GM12874 (cell line): ENCODE results near the gene THSD7A.

Experiments
- TF ChIP-seq, protein P1 (sequence below): IDR thresholded peaks from 2 replicates; pipeline ENCODE4 v1.5.1; 2011; ENCODE audit warnings: low read depth, mild to moderate bottlenecking, control low read depth, low read length, moderate library complexity; ENCODE audit not compliant: insufficient read depth

The THSD7A gene

DNA sequence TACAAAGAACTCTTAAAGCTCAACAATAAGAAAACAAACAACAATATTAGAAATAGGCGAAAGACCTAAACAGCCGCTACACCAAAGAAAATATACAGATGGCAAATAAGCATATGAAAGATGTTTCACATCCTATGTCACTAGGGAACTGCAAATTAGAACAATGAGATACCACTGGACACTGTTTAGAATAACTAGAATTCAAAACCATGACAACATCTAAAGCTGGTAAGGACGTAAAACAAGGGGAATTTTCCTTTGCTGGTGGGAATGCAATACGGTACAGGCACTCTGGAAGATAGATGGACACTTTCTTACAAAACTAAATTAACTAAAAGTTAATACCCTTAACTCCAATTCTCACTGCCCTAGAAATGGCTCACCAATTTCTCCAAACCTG is 44.5 kb downstream of the THSD7A start:
- TF ChIP-seq, protein P1, sequence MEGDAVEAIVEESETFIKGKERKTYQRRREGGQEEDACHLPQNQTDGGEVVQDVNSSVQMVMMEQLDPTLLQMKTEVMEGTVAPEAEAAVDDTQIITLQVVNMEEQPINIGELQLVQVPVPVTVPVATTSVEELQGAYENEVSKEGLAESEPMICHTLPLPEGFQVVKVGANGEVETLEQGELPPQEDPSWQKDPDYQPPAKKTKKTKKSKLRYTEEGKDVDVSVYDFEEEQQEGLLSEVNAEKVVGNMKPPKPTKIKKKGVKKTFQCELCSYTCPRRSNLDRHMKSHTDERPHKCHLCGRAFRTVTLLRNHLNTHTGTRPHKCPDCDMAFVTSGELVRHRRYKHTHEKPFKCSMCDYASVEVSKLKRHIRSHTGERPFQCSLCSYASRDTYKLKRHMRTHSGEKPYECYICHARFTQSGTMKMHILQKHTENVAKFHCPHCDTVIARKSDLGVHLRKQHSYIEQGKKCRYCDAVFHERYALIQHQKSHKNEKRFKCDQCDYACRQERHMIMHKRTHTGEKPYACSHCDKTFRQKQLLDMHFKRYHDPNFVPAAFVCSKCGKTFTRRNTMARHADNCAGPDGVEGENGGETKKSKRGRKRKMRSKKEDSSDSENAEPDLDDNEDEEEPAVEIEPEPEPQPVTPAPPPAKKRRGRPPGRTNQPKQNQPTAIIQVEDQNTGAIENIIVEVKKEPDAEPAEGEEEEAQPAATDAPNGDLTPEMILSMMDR, result no peak

- TF ChIP-seq, protein P1, result no peak
Observed at GRCh38 chr7:11786186-11786585, 45.8 kb downstream of the THSD7A start.

DNA sequence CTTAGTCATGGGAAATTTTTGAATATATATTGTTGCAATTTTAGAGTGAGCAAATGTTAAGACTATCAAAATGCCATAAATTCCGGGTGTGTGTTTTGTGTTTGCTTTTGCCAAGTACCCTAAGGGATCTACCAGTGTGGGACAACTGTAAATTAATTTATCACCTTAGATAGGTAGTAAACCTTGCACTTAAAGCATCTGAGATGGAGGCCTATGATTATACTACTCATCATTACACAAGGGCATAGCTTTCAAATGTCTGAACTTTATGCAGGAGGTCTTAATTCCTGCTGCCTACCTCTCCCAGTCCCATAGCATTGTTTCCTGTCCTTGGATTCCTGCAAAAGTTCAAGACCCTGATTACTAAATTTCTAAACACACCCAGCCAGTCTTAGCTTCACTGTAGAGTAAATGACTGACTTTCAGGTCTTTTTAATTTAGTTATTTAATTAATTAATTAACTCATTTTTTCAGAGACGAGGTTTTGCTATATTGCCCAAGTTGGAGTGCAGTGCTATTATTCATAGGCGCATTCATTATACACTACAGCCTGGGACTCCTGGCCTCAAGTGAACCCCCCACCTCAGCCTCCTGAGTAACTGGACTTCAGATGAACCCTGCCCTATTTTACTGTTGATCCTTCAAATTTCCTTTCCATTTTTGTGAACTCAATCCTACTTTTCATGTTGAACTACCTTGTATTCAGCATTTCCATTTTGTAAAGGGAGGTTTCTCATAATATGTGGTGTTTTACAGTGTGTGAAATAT is 47.0 kb downstream of the THSD7A start:
- TF ChIP-seq, protein P1, result no peak

GRCh38 chr7:11779864-11780674 is 51.9 kb downstream of the THSD7A start:
- TF ChIP-seq, protein P1, result no peak

GRCh38 chr7:11776039-11776438 is 56.0 kb downstream of the THSD7A start:
- TF ChIP-seq, protein P1, result no peak

DNA sequence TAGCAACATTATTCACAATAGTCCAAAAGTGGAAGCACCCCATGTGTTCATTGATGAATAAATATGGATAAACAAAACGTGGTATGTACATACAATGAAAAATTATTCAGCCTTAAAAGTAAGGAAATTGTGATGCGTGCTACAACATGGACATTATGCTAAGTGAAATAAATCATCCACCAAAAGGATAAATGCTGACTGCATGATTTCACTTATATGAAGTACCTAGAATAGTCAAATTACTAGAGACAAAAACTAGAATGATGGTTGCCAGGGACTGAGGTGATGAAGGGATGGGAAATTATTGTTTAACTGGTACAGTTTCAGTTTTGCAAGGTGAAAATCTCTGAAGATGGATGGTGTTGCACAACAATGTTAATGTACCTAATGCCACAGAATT is 56.6 kb downstream of the THSD7A start:
- TF ChIP-seq, protein P1, result no peak

DNA sequence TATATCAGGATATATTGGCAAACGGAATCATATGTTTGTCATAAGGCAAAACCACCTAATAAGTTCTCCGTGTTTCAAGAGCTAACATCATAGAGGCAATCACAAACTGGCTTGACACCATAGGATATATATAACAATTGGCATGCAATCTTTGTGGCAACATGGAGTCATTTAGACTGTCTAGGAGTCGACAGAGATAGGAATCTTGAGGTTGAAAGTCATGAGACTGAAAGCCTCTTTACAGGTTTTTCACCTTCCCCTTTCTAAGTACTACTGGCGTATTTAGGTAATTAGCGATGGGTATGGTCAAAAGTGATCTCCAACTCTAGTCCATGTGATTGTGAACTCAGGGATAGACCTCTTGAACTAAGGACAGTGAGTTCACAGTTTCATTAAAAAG is 63.7 kb downstream of the THSD7A start:
- TF ChIP-seq, protein P1, result no peak
